GM19238 (cell line): ENCODE data around the gene AKT2.
"Not testable (repeated sequence)": the region's sequence is repeated elsewhere in the genome, so short reads cannot be mapped to it uniquely, and the experiment has no call there.

Experiments
- DNase-seq: peaks from one replicate; pipeline ENCODE4 v3.0.0; 2011; ENCODE audit warnings: low spot score; ENCODE audit not compliant: insufficient read length

Gene AKT2

DNA sequence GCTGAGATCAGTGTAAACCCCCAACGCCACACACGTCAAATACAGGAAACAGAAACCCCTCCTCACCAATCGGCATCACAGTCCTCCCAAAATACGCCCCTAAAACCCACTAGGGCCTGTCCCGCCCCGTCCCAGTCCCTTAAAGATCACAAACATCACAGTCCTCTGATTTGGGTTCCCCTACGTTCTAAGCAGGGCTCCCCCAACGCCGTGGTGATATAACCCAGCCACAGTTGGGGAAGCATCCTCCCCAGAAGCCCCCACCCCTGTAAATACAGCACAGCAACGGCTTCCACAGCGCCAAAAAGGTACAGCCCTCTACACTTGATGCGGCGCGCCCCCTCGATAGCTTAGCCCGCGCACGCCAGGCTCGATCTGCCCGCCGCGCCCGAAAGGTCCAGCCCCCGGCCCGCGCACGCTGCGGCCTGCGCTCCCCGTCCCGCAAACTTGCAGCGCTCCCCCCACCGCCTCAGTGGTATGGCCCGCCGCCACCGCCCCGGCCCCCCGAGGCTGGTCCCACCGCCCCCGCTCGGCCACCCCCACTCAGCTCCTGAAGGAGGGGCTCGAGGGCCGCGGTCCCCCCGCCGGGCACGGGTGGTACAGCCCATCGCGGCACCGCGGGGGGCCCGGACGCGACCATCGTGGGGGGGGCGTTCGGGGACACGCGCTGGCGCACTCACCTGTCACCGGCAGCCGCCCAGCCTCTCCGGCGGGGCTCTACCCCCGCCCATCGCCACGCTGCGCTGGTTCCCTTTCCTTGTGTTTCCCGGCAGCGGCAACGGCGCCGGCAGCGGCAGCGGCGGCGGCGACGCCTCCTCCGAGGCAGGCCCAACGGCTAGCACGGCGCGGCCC lies at the start of gene AKT2:
TSS of gene AKT2 (minus strand) at position 845 of the 852 bp plus-strand sequence. CDS start 20,078 bp downstream, outside the sequence.
- DNase-seq: peak; percentile 52

DNA sequence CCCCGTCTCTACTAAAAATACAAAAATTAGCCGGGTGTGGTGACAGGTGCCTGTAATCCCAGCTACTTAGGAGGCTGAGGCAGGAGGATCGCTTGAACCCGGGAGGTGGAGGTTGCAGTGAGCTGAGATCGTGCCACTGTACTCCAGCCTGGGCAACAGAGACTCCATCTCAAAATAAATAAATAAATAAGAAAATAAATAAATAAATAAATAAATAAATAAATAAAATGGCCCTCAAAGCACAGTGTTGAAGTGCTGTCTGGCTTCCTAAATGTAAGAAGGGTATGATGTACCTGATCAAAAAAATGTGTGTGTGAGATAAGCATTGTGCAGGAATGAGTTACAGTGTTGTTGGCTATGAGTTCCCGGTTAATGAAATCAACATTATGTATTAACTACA lies 47.9 kb upstream of the AKT2 start:
- not testable (repeated sequence) for DNase-seq

DNA sequence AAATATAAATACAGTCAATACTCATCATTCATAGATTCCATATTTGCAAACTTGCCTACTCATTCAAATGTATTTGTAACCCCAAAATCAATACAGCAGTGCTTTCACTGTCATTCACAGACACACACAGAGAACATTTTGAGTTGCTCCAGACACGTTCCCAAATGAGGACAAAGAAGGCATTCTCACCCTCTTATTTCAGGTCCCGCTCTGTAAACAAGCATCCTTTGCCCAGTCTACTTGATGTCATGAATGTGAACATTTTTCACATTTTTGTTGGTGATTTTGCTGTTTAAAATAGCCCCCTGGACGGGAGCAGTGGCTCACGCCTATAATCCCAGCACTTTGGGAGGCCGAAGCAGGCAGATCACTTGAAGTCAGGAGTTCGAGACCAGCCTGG lies 47.5 kb upstream of the AKT2 start:
- DNase-seq: no peak

DNA sequence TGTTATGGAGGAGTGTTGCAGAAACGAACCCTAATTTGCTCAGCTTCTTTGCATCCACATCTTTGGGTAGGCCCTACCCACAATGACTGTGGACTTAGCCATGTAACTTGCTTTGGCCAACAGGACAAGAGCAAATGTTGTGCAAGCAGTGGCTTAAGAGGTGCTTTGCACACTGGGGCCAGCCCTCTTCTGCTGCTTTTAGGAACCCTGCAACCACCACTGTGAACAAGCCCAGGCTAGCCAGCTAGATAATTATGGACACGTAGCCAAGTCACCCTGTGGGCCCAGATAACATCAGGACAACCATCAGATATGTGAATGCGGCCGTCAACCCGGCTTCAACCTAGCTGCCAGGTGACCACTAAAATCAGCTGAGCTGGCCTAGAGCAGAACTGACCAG lies 45.9 kb upstream of the AKT2 start:
- no peak for DNase-seq

DNA sequence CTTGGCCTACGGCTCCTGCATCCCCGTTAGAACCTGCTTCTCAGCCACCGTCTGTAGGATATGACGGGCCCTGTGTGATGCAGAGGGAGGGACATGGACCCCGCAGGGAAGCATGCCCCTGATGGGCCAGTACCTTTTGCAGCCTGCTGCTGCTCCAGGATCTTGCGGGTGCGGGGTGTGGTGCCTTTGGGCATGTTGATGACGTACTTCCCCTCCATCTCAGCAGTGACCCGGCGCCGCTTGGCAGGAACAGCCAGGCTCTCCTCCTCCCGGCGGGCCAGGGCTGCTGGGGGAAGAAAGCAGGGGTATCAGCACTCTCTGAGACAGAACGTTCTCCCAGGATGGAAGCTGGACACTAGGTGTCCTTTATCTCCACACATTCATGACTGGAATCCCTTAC lies 41.1 kb upstream of the AKT2 start:
- no peak for DNase-seq

DNA sequence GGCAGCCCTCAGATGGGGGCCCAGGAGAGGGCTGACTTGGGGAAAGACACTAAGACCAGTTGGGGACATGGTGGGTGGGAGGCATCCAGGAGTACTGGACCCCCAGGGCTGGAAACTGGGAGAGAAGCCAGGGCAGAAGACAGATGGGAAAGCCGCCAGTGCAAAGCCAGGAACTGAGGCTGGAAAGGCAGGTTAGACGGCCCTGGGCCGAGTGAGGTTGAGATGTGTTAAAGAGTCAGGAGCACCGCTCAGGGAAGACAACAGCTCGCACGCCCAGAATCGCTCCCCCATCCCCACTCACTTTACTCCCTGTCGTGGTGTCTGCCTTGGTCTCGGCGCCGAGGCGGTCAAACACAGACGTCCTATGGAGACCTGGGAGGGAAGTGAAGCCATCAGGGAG lies 38.6 kb upstream of the AKT2 start:
- DNase-seq: no peak

DNA sequence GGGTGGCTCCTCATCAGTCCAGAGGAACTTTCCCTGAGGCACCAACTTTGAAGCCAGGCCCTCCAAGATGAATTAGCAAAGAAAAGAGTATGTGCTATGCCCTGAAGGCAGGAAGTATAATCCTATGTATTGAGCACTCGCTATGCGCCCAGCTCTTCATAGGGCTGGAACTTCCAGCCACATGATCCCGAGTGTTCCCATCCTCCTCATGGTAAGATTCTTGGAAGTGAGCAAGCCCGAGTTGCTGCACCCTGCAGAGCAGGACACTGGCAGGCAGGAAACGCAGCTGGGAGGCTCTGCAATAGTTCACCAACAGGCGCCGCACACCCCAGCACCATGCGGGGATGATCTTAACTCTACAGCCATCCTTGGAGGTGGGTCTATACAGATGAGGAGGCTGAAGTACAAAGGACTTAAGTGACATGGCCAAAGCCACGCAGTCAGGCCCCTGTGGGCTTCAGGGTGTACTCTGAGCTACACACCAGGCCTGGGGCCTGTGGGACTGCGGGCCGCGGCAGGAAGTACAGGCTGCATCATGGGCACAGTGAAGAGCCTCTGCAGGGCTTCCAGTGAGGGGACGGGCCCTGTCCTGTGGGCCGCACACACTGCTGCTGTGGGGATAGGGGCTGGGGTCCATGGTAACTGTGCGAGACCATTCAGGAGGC lies 37.9 kb upstream of the AKT2 start:
- no peak for DNase-seq

DNA sequence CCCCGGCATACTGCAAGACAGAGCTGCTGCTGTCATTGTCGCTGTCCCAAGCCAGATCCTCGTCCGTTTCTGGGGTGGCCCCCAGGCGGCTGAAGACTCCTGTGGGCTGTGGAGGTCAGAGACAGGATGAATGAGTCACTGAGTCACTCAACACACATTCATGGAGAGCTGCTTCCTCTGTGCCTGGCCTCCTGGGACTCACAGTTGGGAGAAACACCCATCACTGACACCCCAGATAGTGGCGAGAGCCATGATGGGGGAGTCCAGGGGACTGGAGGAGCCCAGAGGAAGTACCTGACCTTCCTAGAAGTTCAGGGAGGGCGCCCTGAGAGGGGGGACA lies 37.1 kb upstream of the AKT2 start:
- no peak for DNase-seq

DNA sequence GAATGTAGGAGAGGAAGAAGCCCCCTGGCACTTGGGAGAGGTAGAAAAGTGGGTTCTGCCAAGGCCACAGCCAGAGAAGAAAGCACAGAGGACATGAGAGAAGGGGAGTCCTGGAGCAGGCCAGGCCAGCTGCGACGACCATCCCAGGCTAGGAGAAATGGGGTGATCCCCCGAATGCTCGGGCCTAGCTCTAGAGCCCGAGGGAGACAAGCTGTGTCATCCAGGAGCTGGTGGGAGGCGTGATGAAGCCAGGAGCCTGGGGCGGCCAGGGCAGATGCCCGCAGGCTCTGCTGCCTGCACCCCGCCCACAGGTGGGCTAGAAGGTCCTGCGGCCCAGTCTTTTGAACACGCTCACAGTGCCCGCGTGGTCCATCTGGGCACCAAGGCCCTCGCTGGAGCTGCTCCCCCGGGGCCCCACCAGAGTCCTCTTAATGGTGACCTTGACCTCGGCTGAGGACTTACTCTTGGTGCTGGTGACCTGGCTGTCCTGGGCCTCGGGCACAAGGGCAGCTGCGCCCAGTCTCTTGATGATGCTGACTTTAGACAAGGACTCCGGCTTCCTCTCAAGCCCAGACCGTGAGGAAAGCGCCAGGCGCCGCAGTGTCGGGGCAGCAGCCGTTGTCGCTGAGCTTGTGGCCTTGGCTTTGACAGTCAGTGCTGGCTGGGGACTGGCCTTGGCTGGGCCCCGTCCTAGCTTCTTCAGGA lies 36.6 kb upstream of the AKT2 start:
- DNase-seq: no peak

DNA sequence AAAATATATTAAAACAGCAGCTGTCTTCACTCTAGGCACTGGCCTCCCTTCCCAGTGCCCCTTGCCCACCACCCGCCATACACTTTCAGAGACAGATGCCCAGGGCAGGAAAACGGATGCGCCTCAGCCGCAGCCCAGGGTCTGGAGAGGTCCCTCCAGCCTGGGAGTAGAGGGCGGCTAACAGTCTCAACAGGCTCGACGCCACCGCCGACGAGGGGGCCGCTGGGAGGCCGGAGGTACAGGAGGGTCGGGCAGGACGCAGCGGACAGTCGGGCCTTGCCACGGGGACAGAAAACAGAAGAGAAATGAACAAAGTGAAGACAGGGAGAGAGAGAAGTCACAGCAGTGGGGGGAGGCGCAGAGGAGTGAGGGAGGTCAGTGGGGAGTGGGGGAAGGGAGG lies 35.9 kb upstream of the AKT2 start:
- DNase-seq: no peak

DNA sequence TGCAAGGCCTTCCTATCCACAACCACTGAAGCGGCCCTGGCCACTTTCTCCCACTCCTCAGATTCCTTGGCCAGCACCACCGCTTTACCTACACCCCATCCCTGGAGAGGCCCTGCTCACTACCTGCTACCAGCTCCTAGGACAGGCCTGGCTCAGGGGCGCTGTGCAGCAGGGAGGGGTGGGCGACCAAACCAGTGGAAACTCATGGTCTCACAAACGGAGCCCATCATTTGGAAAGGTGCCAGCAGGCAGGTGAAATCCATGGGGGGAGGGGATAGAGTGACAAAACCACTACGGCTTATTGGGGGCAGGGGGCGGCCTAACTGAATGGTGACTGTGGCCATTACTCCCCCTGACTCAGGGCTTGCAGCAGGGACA lies 35.4 kb upstream of the AKT2 start:
- DNase-seq: no peak

DNA sequence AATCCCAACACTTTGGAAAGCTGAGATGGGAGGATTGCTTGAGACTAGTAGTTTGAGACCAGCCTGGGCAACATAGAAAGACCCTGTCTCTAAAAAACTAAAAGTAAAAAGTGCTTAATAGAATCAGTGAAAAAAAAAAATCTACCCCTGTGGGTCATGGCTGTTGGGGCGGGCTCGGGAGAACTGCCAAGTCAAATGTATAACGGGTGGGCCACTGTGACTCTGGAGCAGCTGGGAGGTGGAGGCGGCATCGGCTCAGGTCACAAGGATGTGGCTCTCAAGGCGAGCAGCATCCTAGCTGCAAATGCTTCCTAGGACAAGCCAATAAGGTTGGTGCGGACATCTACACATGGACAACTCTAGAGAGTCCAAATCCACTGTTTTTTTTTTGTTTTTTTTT lies 32.2 kb upstream of the AKT2 start:
- no peak for DNase-seq

DNA sequence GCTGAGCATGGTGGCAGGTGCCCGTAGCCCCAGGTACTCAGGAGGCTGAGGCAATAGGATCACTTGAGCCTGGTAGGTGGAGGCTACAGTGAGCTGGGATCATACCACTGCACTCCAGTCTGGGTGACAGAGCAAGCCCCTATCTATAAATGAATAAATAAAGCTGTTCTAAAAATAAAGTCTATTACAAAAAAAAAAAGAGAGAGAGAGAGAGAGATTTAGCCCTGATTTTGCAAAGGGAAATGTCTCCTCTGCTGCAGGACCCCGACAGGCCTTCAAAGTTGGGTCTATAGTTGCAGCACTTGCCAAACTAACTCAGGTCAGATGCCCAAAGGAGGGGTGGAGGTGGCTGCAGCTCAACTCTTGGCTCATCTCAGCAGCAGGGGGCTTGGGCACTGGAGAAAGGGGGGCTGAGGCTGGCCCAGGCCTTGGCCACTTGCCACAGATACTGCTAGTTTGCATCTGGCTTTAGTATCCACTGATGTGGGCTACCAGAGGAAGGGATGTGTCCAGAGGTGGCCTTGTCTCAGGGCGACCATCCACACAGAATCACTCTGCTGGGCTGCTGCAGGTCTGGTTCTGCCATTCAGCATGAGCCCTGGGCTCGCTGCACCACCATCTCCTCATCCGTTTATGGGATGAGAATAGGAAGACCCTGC lies 30.8 kb upstream of the AKT2 start:
- DNase-seq: no peak

DNA sequence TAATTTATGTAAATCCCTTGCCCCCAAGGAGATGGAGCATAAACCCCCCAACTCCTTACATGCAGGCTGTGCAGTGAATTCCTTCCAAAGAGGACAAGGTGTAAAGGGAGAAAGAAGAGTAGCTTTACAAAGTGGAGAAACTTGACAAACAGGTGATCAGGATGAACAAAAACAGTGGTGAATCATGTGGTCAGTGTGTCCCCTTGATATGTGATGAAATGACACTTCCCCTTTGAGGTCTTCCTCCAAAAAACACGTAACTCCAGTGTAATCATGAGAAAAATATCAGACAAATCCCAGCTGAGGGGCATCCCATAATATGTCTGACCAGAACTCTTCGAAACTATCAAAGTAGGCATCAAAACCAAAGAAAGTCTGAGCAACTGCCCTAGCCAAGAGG lies 29.5 kb upstream of the AKT2 start:
- DNase-seq: no peak

DNA sequence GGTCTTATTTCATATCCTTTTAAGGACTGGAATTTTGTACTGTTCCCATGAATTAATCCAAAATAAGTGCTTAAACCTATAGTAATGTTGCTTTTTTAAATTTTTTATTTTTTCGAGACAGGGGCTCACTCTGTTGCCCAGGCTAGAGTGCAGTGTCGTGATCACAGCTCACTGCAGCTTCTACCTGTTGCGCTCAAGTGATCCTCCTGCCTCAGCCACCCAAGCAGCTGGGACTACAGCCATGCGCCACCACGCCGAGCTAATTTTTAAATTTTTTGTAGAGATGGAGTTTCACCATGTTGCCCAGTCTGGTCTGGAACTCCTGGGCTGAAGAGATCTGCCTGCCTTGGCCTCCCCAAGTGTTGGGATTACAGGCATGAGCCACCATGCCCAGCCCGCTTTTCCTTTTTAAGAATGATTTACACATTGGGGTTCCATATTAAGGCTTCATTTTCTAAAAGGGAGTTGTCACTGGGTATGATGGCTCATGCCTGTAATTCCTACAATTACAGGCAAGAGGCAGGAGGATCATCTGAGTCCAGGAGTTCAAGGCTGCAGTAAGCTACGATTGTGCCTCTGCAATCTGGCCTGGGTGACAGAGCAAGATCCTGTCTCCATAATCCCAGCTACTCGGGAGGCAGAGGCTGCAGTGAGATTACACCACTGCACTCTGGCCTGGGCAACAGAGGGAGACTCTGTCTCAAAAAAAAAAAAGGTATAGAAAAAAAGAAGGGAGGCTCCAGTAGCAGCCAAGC lies 28.3 kb upstream of the AKT2 start:
- DNase-seq: no peak

DNA sequence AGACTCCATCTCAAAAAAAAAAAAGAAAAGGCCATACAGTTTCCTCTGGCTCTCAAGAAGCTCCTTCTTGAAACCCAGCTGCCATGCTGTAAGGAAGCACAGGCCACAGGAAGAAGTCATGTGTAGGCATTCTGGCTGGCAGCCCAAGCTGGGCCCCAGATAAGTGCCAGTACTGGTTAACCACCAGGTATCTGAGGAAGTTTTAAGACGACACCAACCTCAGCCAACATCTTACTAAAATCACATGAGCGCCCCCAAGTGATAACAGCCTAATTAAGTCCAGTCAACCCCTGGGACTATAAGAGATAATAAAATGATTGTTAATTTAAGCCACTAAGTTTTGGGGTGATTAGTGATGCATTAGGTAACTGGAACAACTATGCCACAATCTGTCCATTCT lies 27.4 kb upstream of the AKT2 start:
- DNase-seq: no peak

DNA sequence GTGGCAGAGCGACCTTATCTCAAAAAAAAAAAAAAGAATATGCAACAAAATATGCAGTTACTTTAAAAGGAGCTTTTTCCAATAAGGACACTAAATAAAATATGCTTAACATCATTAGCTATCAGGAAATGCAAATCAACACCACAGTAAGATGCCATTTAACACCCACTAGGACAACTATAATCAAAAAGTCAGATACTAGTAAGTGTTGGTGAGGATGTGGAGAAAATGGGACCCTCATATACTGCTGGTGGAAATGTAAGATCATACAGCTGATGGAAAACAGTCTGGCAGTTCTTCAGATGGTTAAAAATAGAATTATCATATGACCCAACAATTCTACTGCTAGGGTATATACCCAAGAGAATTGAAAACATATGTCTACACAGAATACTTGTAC lies 24.5 kb upstream of the AKT2 start:
- no peak for DNase-seq

DNA sequence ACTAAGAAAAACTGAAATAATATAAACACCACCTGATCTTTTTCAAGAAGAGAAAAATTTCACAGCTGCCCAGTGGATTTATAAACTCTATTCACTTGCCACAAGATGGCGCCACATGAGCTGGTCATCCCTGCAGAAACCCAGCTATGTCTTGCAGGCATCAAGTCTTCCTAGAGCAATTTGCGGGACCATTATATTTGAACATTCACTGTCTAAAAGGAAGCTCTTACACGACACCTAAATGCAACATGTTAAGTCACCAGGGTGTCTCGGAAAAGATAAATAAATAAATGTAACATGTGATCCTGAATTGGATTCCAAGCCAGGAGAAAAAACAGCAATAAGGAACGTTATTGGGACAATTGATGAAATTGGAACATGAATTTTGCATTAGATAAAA lies 20.3 kb upstream of the AKT2 start:
- peak; percentile 77 for DNase-seq

DNA sequence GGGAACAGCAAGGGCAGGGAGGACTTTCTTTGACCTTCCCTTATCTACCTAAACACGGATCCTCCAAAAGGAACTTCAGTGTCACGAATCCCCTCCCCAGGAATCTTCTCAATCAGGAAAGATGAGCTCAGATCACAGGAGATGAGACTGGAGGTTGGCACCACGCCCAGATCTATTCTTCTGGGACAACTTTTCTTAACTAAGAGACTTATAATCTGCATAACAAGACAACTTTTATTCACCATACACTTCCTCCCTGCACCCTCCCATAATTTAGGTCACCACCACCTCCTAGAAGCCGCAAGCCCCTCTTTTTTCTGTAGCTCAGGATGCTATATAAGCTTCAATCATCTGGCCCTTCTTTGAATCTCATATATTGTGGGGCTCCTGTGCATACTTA lies 19.2 kb upstream of the AKT2 start:
- DNase-seq: no peak

DNA sequence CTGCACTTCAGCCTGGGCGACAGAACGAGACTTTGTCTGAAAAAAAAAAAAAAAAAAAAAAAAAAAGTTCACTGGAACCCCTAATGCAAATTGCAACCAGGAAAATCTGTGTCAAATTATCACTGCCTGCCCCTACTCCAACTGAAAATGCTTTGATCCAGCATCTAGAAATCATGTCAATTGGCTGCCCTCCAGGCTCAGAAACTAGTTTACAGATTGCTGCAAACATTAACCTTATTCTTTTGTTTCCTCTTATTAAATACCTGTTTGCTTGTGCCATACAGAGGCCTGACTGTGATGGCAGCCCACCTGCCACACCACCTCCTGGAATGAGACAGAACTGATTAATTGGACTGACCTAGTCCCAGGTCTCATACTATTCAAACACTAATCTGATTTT lies 18.6 kb upstream of the AKT2 start:
- DNase-seq: no peak
